Raji (cell line): ENCODE data around the gene HSPBP1.

Experiments
- POLR2A ChIP-seq: IDR thresholded peaks from 2 replicates; pipeline ENCODE4 v1.6.1; 2011; ENCODE audit warnings: low read depth, low read length, control low read depth; ENCODE audit not compliant: insufficient read depth

Gene HSPBP1

DNA sequence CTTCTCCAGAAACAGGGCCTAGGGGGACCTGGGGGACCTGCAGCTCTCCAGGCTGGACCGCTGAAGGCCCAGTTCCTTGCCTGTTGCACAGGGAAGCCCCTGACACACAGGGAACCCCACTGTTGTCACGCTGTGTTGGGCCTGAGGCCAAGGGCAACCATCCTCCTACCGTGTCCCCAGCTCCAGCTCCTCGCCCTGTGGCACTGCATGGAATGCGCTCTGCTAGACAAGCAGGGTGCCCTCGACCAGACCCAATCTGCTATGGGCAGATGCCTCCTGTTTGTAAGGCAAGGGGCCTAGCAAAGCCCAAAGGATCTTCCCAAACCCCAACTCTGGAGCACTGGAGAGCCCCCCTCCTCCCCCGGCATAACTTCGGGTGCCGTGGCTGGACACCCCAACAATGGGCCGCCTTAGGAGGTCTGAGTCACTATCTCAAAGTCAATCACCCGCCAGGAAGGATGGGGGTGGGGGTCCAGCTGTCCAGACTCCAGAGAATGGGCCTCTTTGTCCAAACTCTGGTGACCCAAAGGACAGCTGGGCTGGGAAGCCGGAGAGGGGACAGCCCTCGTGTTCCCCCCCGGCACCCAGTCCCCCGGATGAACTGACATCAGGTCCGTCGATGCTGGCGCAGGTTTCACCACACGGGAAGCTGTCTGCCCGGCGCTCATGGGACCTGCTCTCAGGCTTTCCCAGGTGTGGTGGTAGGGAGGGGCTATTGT is 7.6 kb upstream of the HSPBP1 start:
- no peak for TF ChIP-seq POLR2A

DNA sequence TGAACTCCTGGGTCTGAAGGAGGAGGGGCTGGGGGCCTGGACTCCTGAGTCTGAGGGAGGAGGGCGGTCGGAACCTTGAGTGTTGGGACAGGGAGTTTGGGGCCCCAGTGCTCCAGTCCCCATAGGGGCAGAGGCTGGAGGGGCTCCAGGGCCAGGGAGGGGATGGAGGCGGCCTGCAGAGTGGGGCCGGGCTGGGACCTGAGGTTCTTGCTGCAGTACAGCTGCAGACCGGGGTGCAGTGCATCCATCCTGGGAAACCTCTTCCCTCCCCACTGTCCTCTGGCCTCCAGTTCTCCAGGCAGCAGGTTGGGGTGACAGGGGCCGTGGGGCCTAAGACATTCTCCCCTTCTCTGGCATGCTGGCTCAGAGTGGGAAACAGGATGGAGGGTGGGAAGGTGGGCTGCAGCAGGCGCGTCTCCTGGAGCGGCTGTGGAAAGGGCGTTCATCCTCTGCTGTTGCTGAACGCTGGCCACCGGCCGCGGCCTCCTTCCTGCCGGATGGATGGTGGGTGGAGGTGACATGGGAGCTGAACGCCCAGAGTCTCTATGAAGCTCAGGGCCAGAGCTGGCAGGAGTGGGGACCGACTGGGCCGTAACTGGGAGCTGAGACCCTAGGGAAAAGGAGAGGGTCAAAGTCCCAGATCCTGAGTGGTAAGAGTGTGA is 5.5 kb upstream of the HSPBP1 start:
- TF ChIP-seq POLR2A, result no peak

DNA sequence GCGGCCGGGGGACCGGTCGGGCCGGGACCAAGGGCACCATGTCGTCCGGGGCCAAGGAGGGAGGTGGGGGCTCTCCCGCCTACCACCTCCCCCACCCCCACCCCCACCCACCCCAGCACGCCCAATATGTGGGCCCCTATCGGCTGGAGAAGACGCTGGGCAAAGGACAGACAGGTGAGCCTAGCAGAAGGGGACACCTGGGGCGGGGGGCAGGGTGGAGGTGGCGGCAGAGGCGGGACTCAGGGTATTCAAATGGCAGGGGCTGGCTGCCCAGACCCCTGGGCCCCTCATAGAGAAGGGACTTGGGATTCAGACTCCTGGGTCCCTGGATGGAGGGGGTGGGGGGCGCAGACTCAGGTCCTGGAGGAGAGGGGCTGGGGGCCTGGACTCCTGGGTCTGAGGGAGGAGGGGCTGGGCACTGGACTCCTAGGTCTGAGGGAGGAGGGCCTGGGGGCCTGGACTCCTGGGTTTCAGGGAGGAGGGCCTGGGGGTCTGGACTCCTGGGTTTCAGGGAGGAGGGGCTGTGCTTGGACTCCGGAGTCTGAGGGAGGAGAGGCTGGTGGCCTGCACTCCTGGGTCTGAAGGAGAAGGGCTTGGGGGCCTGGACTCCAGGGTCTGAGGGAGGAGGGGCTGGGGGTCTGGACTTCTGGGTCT is 4.6 kb upstream of the HSPBP1 start:
- no peak for TF ChIP-seq POLR2A

DNA sequence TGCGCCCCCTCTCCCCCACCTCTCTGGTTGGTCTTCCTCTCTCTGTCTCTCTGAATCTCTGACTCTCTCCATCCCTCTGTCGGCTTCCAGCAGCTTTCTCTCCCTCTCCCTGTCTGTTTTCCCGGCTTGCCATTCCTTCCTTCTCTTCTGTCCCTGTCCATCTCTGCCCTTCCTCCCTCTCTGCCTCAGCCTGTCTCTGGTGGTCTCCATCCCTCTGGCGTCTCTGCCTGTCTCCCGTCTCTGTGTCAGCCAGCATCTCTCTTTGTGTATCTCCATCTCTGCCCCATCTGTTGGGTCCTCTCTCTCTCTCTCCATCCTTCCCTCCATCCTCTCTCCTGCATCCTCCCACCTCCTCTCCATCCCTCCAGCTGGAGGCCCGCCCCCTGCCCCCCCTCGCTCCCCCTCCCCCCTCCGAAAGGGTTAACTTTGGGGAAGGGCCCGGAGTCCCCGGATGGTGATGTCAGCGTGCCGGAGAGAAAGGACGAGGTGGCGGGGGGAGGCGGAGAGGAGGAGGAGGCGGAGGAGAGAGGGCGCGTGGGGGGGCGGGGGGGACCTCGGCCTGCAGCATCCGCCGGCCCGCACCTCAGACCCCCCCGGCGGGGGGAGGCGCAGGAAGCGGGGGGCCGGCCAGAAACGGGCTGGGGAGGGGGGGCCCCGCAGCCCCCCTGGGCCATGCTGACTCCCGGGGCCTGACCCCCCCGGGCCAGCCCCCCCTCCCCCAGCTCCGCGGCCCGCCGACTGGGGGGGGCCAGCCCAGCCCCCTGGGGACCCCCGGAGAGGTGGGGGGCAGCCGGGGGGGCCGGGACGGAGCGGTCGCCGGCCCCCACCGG is 3.9 kb upstream of the HSPBP1 start, which contains the start of gene BRSK1:
Gene BRSK1 (plus strand): TSS at position 450 of the 830 bp plus-strand sequence. CDS start 446 bp downstream, outside the sequence.
- TF ChIP-seq POLR2A, result no peak

DNA sequence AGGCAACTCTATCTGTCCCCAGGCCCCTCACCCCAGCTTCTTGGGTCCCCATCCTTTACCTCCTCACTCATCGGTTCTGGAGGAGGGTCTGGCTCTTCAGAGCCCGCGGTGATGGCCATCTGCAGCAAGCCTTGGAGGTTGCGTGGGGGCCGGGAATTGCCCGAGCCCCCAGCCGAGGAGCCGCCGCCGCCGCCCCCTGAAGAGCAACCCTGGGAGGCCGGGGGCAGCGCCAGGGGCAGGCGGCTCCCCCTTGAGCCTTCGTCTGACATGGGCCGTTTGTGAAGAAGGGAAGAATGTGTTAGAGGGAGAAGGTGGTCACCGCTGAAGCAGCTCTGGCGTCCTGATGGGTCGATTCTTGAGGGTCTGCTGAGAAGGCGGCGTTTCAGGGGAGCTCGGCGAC is 570 bp downstream of the HSPBP1 start:
- TF ChIP-seq POLR2A, result no peak

DNA sequence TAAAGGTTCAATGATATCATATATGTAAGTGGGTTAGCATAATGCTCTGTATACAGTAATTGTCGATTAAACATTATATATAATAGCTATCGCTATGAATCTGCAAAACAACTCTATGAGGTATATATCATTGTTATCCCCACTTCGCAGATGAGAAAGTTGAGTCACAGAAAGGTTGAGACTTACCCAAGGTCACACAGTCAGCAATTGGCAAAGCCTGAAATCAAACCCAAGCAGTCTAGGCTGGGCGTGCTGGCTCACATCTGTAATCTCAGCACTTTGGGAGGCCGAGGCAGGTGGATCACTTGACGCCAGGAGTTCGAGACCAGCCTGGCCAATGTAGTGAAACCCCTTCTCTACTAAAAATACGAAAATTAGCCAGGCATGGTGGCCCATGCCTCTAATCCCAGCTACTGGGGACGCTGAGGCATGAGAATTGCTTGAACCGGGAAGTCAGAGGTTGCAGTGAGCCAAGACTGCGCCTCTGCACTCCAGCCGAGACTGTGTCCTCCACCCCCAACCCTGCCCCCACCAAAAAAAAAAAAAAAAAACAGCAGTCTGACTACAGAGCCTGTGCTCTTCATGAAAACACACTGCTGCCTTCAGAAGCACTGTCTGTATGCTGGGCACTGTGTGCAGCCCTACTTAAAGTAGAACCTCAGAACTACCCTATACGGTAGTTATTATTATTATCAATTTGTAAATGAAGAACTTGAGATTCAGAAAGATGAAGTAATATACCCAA is 1.3 kb downstream of the HSPBP1 start:
- TF ChIP-seq POLR2A, result no peak

DNA sequence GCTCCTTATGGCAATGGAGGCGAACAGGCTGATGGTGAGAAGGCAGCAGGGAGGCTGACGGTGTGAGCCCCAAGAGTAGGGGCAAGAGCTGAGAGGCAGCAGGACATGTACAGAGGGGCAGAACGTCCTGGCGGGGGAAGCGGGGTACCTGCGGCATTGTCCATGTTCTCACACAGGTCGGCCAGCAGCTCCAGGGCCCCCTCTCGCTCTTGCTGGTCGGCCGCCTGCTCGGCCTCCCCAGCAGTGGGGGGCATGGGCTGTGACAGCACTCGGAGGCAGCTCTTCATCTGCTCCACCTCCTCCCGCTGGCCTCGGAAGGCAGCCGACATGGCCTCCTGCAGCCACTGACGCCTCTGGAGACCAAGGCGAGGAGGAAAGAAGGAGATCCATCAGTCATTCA is 2.4 kb downstream of the HSPBP1 start:
- TF ChIP-seq POLR2A, result no peak

DNA sequence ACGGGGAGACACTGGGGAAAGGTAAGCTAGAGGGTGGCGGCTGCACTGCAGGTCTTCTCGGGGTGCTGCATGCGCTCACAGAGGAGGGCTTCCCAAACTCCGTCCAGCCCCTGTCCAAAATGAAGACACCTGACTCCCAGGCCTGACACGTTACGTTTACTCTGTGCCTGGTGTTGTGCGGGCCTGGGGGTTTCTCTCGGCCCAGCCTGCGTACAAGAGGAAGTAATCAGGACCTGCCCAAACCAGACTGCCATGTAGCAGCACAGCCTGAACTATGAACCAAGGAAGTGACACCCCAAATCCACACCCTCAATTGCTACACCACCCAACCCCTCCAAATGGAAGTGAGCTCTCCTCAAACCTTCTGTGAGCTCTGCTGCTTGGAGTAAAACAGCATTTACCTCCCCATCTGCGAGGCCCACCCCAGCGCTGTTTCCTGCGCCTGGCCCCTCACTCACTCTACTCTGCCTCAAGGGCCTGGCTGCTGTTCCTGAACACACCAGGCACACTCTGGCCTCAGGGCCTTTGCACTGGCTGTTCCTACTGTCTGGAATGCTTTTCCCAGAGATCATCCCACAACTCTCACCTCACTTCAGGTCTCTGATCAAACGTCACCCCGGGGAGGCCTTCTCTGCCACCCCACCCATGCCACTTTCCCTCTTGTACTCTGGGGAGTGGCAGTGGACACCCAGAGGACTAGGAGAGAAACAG is 3.0 kb downstream of the HSPBP1 start:
- no peak; the same call in 1 of the 2 replicates for TF ChIP-seq POLR2A

DNA sequence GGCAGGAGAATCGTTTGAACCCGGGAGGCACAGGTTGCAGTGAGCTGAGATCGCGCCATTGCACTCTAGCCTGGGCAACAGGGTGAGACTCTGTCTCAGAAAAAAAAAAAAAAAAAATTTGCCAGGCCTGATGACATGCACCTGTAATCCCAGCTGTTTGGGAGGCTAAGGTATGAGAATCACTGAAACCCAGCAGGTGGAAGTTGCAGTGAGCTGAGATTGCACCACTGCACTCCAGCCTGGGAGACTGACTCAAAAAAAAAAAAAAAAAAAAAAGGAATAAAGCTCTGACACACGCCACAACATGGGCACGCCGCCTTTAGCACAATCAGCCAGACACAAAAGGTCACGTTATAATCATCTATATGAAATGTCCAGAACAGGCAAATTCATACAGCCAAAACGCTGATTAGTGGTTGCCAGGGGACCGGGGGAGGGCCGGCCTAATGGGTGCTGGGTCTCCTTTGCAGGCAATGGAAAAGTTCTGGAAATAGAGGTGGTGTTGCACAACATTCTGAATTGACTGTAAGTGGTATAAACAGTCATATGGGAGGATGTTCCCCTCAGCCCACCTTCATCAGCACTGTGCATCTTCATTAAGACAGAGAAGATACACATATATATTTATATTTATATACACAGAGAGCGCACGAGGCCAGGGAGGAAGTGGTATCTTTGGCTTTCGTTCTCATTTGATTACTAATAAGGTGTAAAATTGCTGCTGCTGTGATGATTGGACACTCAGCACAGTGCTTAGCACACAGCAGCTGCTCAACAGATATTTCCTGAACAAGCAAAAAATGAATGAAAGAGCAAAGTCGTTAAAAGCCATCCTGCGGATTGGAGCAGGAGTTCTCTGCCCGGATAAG is 3.8 kb downstream of the HSPBP1 start:
- peak; percentile 47; the same call in 1 of the 2 replicates for TF ChIP-seq POLR2A

DNA sequence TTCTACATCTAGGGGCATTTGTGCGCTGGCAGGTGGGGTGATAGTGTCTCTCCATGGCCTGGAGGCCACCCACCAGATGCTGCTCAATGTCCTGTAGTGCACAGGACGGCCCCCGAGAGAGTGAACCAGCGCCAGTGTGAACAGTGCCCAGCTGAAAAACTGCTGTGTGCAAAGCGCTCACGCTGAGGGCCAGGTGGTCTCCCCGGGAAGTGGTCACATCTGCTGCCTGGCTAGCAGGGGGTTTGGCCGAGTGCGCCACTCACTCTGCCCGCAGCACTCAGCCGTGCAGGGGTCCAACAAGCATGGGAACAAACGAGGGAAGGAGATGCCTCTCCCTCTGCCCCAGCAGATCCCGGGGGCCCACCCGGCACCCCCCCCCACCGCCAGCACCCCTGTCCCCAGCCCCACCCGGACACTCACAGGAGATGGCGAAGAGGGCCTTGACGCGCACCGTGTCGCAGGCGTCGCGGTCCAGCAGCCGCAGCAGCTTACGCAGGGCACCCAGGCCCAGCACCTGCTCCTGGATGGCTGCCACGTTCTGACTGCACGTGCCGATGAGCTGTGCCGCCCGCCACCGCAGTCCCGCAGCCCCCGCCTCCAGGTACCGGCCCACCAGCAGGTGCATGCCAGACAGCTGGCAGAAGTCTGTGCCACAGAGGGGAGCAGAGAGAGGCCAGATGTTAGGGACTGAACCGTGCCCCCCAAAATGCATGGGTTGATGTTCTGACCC is 5.8 kb downstream of the HSPBP1 start:
- TF ChIP-seq POLR2A, result no peak

DNA sequence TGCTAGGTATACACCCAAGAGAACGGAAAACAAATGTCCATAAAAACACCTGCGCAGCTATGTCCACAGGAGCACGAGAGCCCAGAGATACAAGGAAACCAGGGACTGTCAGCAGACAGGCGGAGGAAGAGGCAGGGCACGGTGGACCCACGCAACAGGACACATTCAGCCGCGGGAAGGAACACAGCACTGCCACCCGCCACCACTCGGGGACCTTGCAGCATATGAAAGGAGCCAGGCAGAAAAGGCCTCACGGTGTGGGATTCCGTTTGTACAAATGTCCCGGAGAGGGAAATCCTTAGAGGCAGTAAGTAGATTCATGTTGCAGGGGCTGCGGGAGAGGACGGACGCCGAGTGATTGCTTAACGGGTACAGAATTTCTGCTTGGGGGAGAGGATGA is 7.8 kb downstream of the HSPBP1 start:
- TF ChIP-seq POLR2A, result no peak
